NCI-H2107 treated with DMSO at 0.1 percent for 48 hours (cell line): ENCODE results near the gene CFAP70.
"Not testable (repeated sequence)": the region's sequence is repeated elsewhere in the genome, so short reads cannot be mapped to it uniquely, and the experiment has no call there.

ENCODE experiments used
- DNase-seq: peaks from one replicate; lab custom pipeline; 2025; ENCODE audit not compliant: unreplicated experiment; lab: John Stamatoyannopoulos, UW

The CFAP70 gene

GRCh38 chr10:73358331-73359279, at the start of gene CFAP70:
TSS of gene CFAP70 (minus strand) at chr10:73358864. CDS start at chr10:73354796, 4,068 bp downstream.
- peak; percentile 86 for DNase-seq

GRCh38 chr10:73408061-73408460, 49.4 kb upstream of the CFAP70 start:
- no peak for DNase-seq

GRCh38 chr10:73407495-73407894, 48.8 kb upstream of the CFAP70 start:
- no peak for DNase-seq

GRCh38 chr10:73406846-73407245, 48.2 kb upstream of the CFAP70 start:
- no peak for DNase-seq

GRCh38 chr10:73405556-73405955, 46.9 kb upstream of the CFAP70 start:
- DNase-seq = no peak

- no peak for DNase-seq
Observed at GRCh38 chr10:73404690-73405089, 46.0 kb upstream of the CFAP70 start.

- no peak for DNase-seq
Observed at GRCh38 chr10:73401636-73402035, 43.0 kb upstream of the CFAP70 start.

- no peak for DNase-seq
Observed at GRCh38 chr10:73399063-73399462, 40.4 kb upstream of the CFAP70 start.

- DNase-seq = no peak
Observed at GRCh38 chr10:73398024-73398423, 39.4 kb upstream of the CFAP70 start.

GRCh38 chr10:73394325-73394724, 35.7 kb upstream of the CFAP70 start:
- DNase-seq = not testable (repeated sequence)

- DNase-seq = no peak
Observed at GRCh38 chr10:73388228-73388627, 29.6 kb upstream of the CFAP70 start.

- no peak for DNase-seq
Observed at GRCh38 chr10:73386583-73386982, 27.9 kb upstream of the CFAP70 start.

GRCh38 chr10:73379064-73379748, 20.5 kb upstream of the CFAP70 start:
- DNase-seq = no peak

- no peak for DNase-seq
Observed at GRCh38 chr10:73376679-73377078, 18.0 kb upstream of the CFAP70 start.

GRCh38 chr10:73368238-73368637, 9.6 kb upstream of the CFAP70 start:
- no peak for DNase-seq

GRCh38 chr10:73366381-73367298, 8.0 kb upstream of the CFAP70 start:
- DNase-seq = no peak

GRCh38 chr10:73364964-73365363, 6.3 kb upstream of the CFAP70 start:
- no peak for DNase-seq

- DNase-seq = no peak
Observed at GRCh38 chr10:73359492-73359891, 828 bp upstream of the CFAP70 start.

- no peak for DNase-seq
Observed at GRCh38 chr10:73357821-73358220, 843 bp downstream of the CFAP70 start.

- no peak for DNase-seq
Observed at GRCh38 chr10:73357166-73357565, 1.5 kb downstream of the CFAP70 start.

- DNase-seq = no peak
Observed at GRCh38 chr10:73344269-73344668, 14.4 kb downstream of the CFAP70 start.
